NB4 (cell line): ENCODE results near the gene NID2.

ENCODE experiments used
- MYC ChIP-seq: IDR thresholded peaks from 2 replicates; pipeline ENCODE4 v1.6.1; 2011; ENCODE audit warnings: low read depth, low read length
- TF ChIP-seq, protein P1 (sequence below): IDR thresholded peaks from one replicate; pipeline ENCODE4 v1.5.1; 2012; ENCODE audit warnings: low read depth, low read length

DNA sequence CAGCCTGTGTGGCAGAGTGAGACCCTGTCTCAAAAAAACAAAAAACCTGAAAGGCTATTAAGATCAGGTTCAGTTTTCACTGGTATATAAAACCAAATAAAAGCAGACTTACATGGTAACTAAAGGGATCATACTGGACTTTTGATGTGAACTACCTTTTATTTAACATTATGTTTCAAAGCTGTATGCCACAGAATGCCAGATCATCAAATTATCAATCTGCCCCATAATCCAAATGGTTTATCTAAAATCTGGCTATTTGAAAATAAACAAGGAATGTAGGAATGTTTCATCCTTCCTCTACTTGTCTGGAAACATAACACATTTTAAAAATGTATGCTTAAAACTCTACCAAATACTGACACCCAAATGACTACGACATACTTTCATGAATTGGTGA lies 14.2 kb downstream of the NID2 start:
- TF ChIP-seq, protein P1, sequence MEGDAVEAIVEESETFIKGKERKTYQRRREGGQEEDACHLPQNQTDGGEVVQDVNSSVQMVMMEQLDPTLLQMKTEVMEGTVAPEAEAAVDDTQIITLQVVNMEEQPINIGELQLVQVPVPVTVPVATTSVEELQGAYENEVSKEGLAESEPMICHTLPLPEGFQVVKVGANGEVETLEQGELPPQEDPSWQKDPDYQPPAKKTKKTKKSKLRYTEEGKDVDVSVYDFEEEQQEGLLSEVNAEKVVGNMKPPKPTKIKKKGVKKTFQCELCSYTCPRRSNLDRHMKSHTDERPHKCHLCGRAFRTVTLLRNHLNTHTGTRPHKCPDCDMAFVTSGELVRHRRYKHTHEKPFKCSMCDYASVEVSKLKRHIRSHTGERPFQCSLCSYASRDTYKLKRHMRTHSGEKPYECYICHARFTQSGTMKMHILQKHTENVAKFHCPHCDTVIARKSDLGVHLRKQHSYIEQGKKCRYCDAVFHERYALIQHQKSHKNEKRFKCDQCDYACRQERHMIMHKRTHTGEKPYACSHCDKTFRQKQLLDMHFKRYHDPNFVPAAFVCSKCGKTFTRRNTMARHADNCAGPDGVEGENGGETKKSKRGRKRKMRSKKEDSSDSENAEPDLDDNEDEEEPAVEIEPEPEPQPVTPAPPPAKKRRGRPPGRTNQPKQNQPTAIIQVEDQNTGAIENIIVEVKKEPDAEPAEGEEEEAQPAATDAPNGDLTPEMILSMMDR = no peak
- no peak for TF ChIP-seq MYC
